Neural cell (in vitro differentiated cells): Measurements from ENCODE around the gene HDAC11. TPM values are rescaled to one million over a fixed set of nuclear protein-coding genes. Genes with fewer than 3 reads are reported as not detected.

ENCODE experiments used
- H2AFZ ChIP-seq: fragments of 200-600, 300-800 bp; sonication (generic), shearing (Covaris generic); 2 replicates; pipeline ENCODE4 v1.6.0; 2014; ENCODE audit warnings: low read depth, mild to moderate bottlenecking, antibody characterized with exemption, low read length, moderate library complexity
- H3F3A ChIP-seq: fragments of 200-600 bp; shearing (Covaris generic); 2 replicates; pipeline ENCODE4 v1.6.1; 2016; ENCODE audit warnings: mild to moderate bottlenecking, moderate library complexity, mixed read lengths, antibody characterized with exemption, low read length; ENCODE audit not compliant: insufficient read depth, poor library complexity, severe bottlenecking
- H3K27ac ChIP-seq: fragments of 200-600, 300-800 bp; sonication (generic), shearing (Covaris generic); 2 replicates; pipeline ENCODE4 v1.5.1; 2014; ENCODE audit warnings: mild to moderate bottlenecking, low read length, moderate library complexity
- H3K27me3 ChIP-seq: fragments of 300-800, 200-600 bp; sonication (generic), shearing (Covaris generic); 2 replicates; pipeline ENCODE4 v1.6.0; 2014; ENCODE audit warnings: mild to moderate bottlenecking, low read depth, low read length, moderate library complexity; ENCODE audit not compliant: insufficient read depth
- H3K36me3 ChIP-seq: fragments of 300-800, 200-600 bp; sonication (generic), shearing (Covaris generic); 2 replicates; pipeline ENCODE4 v1.5.1; 2014; ENCODE audit warnings: mild to moderate bottlenecking, antibody characterized with exemption, low read length, moderate library complexity; ENCODE audit not compliant: insufficient read depth
- H3K4me2 ChIP-seq: fragments of 300-800, 200-600 bp; sonication (generic), shearing (Covaris generic); 2 replicates; pipeline ENCODE4 v1.6.0; 2014; ENCODE audit warnings: mild to moderate bottlenecking, low read length
- H3K4me3 ChIP-seq: fragments of 300-800, 200-600 bp; sonication (generic), shearing (Covaris generic); 2 replicates; pipeline ENCODE4 v1.5.1; 2014; ENCODE audit warnings: mild to moderate bottlenecking, low read length, moderate library complexity
- H3K79me2 ChIP-seq: fragments of 200-600 bp; shearing (Covaris generic); replicated peaks from 2 replicates; pipeline ENCODE4 v1.6.0; 2014; ENCODE audit warnings: mild to moderate bottlenecking, low read length, moderate library complexity; ENCODE audit not compliant: insufficient read depth
- H3K9ac ChIP-seq: fragments of 300-800, 200-600 bp; sonication (generic), shearing (Covaris generic); 2 replicates; pipeline ENCODE4 v1.6.1; 2016; ENCODE audit warnings: mild to moderate bottlenecking, low read length, mixed read lengths
- H3K9me2 ChIP-seq: fragments of 200-600 bp; shearing (Covaris generic); 2 replicates; pipeline ENCODE4 v1.6.1; 2016; ENCODE audit warnings: mild to moderate bottlenecking, low read length, mixed read lengths; ENCODE audit not compliant: insufficient read depth
- H3K9me3 ChIP-seq: fragments of 200-600, 300-800 bp; sonication (generic), shearing (Covaris generic); 2 replicates; pipeline ENCODE4 v1.6.1; 2016; ENCODE audit warnings: mild to moderate bottlenecking, mixed run types, low read length, moderate library complexity, mixed read lengths
- H4K20me1 ChIP-seq: fragments of 200-600 bp; shearing (Covaris generic); 2 replicates; pipeline ENCODE4 v1.6.1; 2016; ENCODE audit warnings: mild to moderate bottlenecking, mixed run types; ENCODE audit not compliant: insufficient read depth
- EP300 ChIP-seq: fragments of 450-650 bp; conservative IDR thresholded peaks from 2 replicates; pipeline ENCODE4 v1.6.1; 2014; ENCODE audit warnings: antibody characterized with exemption, mild to moderate bottlenecking, moderate library complexity; ENCODE audit not compliant: poor library complexity, severe bottlenecking
- EZH2 ChIP-seq: fragments of 200-600, 300-800 bp; shearing (Covaris generic), sonication (generic); IDR thresholded peaks from 2 replicates; pipeline ENCODE4 v1.6.1; 2014; ENCODE audit warnings: antibody characterized with exemption, low read length, borderline replicate concordance, mild to moderate bottlenecking; ENCODE audit not compliant: insufficient read depth, poor library complexity, severe bottlenecking
- MXI1 ChIP-seq: fragments of 450-650 bp; conservative IDR thresholded peaks from 2 replicates; pipeline ENCODE4 v1.6.1; 2014; ENCODE audit warnings: antibody characterized with exemption, mild to moderate bottlenecking; ENCODE audit not compliant: poor library complexity, severe bottlenecking
- POLR2AphosphoS5 ChIP-seq: IDR thresholded peaks from 2 replicates; pipeline ENCODE4 v1.6.1; 2012
- RAD21 ChIP-seq: fragments of 450-650 bp; conservative IDR thresholded peaks from 2 replicates; pipeline ENCODE4 v1.6.1; 2014; ENCODE audit warnings: antibody characterized with exemption, mild to moderate bottlenecking, moderate library complexity
- SMC3 ChIP-seq: fragments of 450-650 bp; conservative IDR thresholded peaks from 2 replicates; pipeline ENCODE4 v1.6.1; 2014; ENCODE audit warnings: antibody characterized with exemption, mild to moderate bottlenecking, moderate library complexity; ENCODE audit not compliant: poor library complexity
- TAF1 ChIP-seq: IDR thresholded peaks from 2 replicates; pipeline ENCODE4 v1.6.1; 2012; ENCODE audit warnings: low read depth
- polyA plus RNA-seq: library from polyadenylated mRNA; depleted of rRNA; stranded (reverse); fragments of >200 nt; gene quantifications from 2 replicates; pipeline ENCODE4 v1.2.3, GENCODE V29; 2014
- TF ChIP-seq, protein P1 (sequence below): fragments of 450-650 bp; IDR thresholded peaks from 2 replicates; pipeline ENCODE4 v1.5.1; 2014; ENCODE audit warnings: antibody characterized with exemption, mild to moderate bottlenecking, moderate library complexity; ENCODE audit not compliant: poor library complexity, severe bottlenecking
- TF ChIP-seq, protein P2 (sequence below): IDR thresholded peaks from 2 replicates; pipeline ENCODE4 v1.6.1; 2012; ENCODE audit warnings: borderline replicate concordance

Gene HDAC11
- polyA plus RNA-seq, 1 donor from 2014 or later, result 14.8 TPM

DNA sequence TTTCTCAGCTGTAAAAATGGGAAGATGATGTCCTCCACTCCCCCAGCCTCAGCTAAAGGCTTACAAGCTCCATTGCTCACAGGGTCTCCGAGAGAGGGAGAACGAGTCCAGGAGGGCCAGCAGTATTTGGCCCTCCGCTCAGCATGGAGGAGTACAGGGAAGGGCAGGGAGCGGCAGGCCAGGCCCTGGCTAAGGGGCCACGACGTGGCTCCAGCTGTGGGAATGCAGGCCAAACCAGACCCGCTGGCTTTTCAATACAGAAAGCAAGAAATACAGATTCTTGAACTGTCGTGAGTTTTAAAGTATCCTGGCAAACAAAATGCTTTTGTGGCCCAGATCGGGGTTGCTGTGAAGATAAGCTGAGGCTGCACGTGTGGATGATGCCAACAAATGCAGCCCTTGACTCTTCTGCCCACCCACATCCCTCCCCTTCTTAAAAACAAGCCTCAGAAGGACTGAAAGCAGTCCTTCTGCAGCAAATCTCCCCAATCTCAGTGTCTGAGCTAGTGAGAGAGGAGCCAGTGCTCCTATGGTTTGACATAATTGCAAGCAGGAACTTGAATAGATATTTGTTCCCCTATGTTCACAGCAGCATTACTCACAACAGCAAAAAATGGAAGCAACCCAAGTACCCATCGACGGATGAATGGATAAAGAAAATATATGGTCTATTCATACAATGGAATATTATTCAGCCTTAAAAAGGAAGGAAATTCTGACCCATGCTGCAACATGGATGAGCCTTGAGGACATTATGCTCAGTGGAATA, 50.3 kb downstream of the HDAC11 start:
- no peaks in the 10 kb centered on the region for H3K27me3 ChIP-seq
- no peaks in the 10 kb centered on the region for H3K36me3 ChIP-seq
- H3K4me3 ChIP-seq, result no peak overlapping the region
- no peaks in the 10 kb centered on the region for H3K79me2 ChIP-seq
- no peak overlapping the region for H2AFZ ChIP-seq
- H3K27ac ChIP-seq, result no peak overlapping the region
- no peaks in the 10 kb centered on the region for H3K9me2 ChIP-seq
- H3K9me3 ChIP-seq, result no peaks in the 10 kb centered on the region
- H3K4me2 ChIP-seq, result no peak overlapping the region
- no peak for TF ChIP-seq RAD21
- no peak for TF ChIP-seq SMC3
- TF ChIP-seq POLR2AphosphoS5, result no peak
- H3F3A ChIP-seq, result no peaks in the 10 kb centered on the region
- H3K9ac ChIP-seq, result no peak overlapping the region
- H4K20me1 ChIP-seq, result no peaks in the 10 kb centered on the region

DNA sequence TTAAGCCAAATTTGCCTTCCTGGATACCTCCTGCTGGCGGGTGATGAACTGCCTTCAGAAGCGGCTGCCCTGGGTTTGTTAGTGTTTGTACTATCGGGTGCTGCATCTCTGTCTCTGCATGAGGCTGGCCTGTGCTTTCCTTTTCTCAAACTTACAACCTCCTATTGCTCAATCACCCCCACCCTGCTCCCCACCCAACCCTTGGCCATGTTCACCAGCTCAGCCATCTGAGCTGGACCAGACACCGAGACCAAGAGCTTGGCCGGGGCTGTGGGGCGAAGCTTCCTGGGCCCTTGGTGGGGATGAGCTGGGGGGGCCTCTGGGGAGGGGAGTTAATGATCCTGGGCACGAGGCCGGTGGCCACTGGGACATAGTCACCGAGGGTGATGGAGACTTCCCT, 52.0 kb downstream of the HDAC11 start:
- H3K27ac ChIP-seq, result no peak overlapping the region
- no peaks in the 10 kb centered on the region for H3K79me2 ChIP-seq
- H3F3A ChIP-seq, result no peaks in the 10 kb centered on the region
- TF ChIP-seq MXI1 (no peak), RAD21 (no peak), POLR2AphosphoS5 (no peak), SMC3 (no peak), TAF1 (no peak), EZH2 (no peak), EP300 (no peak)
- TF ChIP-seq, protein P1, sequence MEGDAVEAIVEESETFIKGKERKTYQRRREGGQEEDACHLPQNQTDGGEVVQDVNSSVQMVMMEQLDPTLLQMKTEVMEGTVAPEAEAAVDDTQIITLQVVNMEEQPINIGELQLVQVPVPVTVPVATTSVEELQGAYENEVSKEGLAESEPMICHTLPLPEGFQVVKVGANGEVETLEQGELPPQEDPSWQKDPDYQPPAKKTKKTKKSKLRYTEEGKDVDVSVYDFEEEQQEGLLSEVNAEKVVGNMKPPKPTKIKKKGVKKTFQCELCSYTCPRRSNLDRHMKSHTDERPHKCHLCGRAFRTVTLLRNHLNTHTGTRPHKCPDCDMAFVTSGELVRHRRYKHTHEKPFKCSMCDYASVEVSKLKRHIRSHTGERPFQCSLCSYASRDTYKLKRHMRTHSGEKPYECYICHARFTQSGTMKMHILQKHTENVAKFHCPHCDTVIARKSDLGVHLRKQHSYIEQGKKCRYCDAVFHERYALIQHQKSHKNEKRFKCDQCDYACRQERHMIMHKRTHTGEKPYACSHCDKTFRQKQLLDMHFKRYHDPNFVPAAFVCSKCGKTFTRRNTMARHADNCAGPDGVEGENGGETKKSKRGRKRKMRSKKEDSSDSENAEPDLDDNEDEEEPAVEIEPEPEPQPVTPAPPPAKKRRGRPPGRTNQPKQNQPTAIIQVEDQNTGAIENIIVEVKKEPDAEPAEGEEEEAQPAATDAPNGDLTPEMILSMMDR, result no peak
- TF ChIP-seq, protein P2, sequence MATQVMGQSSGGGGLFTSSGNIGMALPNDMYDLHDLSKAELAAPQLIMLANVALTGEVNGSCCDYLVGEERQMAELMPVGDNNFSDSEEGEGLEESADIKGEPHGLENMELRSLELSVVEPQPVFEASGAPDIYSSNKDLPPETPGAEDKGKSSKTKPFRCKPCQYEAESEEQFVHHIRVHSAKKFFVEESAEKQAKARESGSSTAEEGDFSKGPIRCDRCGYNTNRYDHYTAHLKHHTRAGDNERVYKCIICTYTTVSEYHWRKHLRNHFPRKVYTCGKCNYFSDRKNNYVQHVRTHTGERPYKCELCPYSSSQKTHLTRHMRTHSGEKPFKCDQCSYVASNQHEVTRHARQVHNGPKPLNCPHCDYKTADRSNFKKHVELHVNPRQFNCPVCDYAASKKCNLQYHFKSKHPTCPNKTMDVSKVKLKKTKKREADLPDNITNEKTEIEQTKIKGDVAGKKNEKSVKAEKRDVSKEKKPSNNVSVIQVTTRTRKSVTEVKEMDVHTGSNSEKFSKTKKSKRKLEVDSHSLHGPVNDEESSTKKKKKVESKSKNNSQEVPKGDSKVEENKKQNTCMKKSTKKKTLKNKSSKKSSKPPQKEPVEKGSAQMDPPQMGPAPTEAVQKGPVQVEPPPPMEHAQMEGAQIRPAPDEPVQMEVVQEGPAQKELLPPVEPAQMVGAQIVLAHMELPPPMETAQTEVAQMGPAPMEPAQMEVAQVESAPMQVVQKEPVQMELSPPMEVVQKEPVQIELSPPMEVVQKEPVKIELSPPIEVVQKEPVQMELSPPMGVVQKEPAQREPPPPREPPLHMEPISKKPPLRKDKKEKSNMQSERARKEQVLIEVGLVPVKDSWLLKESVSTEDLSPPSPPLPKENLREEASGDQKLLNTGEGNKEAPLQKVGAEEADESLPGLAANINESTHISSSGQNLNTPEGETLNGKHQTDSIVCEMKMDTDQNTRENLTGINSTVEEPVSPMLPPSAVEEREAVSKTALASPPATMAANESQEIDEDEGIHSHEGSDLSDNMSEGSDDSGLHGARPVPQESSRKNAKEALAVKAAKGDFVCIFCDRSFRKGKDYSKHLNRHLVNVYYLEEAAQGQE, result no peak
- H3K9me2 ChIP-seq, result no peaks in the 10 kb centered on the region
- no peak overlapping the region for H2AFZ ChIP-seq
- H4K20me1 ChIP-seq, result no peaks in the 10 kb centered on the region
- no peaks in the 10 kb centered on the region for H3K9me3 ChIP-seq
- H3K27me3 ChIP-seq, result no peaks in the 10 kb centered on the region
- no peak overlapping the region for H3K9ac ChIP-seq
- H3K4me3 ChIP-seq, result no peak overlapping the region
- no peak overlapping the region for H3K4me2 ChIP-seq
- no peaks in the 10 kb centered on the region for H3K36me3 ChIP-seq
